ENCODE data around the gene TRPV4. TPM values are rescaled to one million over a fixed set of nuclear protein-coding genes. Genes with fewer than 3 reads are reported as not detected.

TRPV4 gene
- total and polyA plus RNA-seq, 9 of the 15 experiments (the other 6 are each of a cell fraction or from before 2014, with no cell fraction given): 0.13 TPM; not detected in 8

GRCh38 chr12:109816870-109817269, 16.3 kb downstream of the TRPV4 start:
- no peak overlapping the region for H3K9ac ChIP-seq (ENCODE audit: insufficient read depth in 1 of 2, low read depth in 2 of 2, low read length in 2 of 2)
- H3K9me1 ChIP-seq (ENCODE audit: control insufficient read depth, insufficient read depth, low read length): no peaks in the 10 kb centered on the region
- H3K27me3 ChIP-seq (ENCODE audit: control insufficient read depth in 2 of 2, insufficient read depth in 2 of 2, low read length in 2 of 2): peaks cover 11 to 53% of the 10 kb centered on the region in 2 experiments; a peak in 4 of 5 replicates
- H3K4me2 ChIP-seq (ENCODE audit: insufficient read depth, low read length): no peak overlapping the region
- no peaks in the 10 kb centered on the region for H3K79me2 ChIP-seq (ENCODE audit: control insufficient read depth, insufficient read depth, low read length)
- intact Hi-C loops (cut with micrococcal nuclease) (no loop called here), in situ Hi-C loops (cut with MboI) (no loop called here)
- no peaks in the 10 kb centered on the region; the same call in 1 of the 2 replicates for H4K20me1 ChIP-seq (replicated peaks; ENCODE audit: control insufficient read depth, insufficient read depth, low read length)
- ChIA-PET POLR2A (no interaction called here), CTCF (ENCODE audit: low intra/inter-chr PET ratio) (no interaction called here)
- BruUV-seq (replicated peaks): no TSS peak
- H3K4me1 ChIP-seq (replicated peaks in 1 of 2; ENCODE audit: control insufficient read depth in 2 of 2, insufficient read depth in 2 of 2, low read length in 2 of 2): no peaks in the 10 kb centered on the region; a peak in 1 of 5 replicates
- H2AFZ ChIP-seq (ENCODE audit: low read depth, low read length): no peak overlapping the region
- FAIRE-seq (no peak), ATAC-seq (no peak), DNase-seq (ENCODE audit: extremely low read depth in 1 of 4, low spot score in 3 of 4) (no peak)
- no peaks in the 10 kb centered on the region for H3K36me3 ChIP-seq (ENCODE audit: control insufficient read depth, insufficient read depth, low read length)
- WGBS (ENCODE audit: insufficient coverage, low coverage, missing lambda C conversion rate): under 1% methylated on average over 7 of the region's 7 CpGs
- TF ChIP-seq U2AF2 (optimal IDR thresholded peaks at IDR 0.05; ENCODE audit: low read depth, low read length) (no peak), ZKSCAN1 (IDR thresholded peaks at IDR 0.05; ENCODE audit: low read depth, low read length) (peak; percentile 84)
- H3K9me3 ChIP-seq (replicated peaks; ENCODE audit: control insufficient read depth, insufficient read depth, low read depth, low read length): no peaks in the 10 kb centered on the region
- H3K27ac ChIP-seq (ENCODE audit: extremely low read depth, low read depth, low read length): no peak overlapping the region
- H3K4me3 ChIP-seq: no peak overlapping the region

GRCh38 chr12:109815757-109816617, 17.2 kb downstream of the TRPV4 start:
- H3K79me2 ChIP-seq (ENCODE audit: control insufficient read depth, insufficient read depth, low read length): no peaks in the 10 kb centered on the region
- ChIA-PET CTCF (ENCODE audit: low intra/inter-chr PET ratio) (no interaction called here), POLR2A (no interaction called here)
- no peaks in the 10 kb centered on the region; the same call in 1 of the 2 replicates for H4K20me1 ChIP-seq (replicated peaks; ENCODE audit: control insufficient read depth, insufficient read depth, low read length)
- intact Hi-C loops (cut with micrococcal nuclease) (no loop called here), in situ Hi-C loops (cut with MboI) (no loop called here)
- H3K9me1 ChIP-seq (ENCODE audit: control insufficient read depth, insufficient read depth, low read length): no peaks in the 10 kb centered on the region
- H3K27me3 ChIP-seq (ENCODE audit: control insufficient read depth in 2 of 2, insufficient read depth in 2 of 2, low read length in 2 of 2): peaks cover 10 to 50% of the 10 kb centered on the region in 2 experiments; a peak in 4 of 5 replicates
- DNase-seq (ENCODE audit: extremely low read depth in 1 of 4, low spot score in 3 of 4) (no peak), ATAC-seq (no peak), FAIRE-seq (no peak)
- WGBS (ENCODE audit: insufficient coverage, low coverage, missing lambda C conversion rate): 14% methylated on average over 10 of the region's 10 CpGs
- no peaks in the 10 kb centered on the region; a peak in 1 of 5 replicates for H3K4me1 ChIP-seq (replicated peaks in 1 of 2; ENCODE audit: control insufficient read depth in 2 of 2, insufficient read depth in 2 of 2, low read length in 2 of 2)
- H3K9ac ChIP-seq (ENCODE audit: insufficient read depth in 1 of 2, low read depth in 2 of 2, low read length in 2 of 2): no peak overlapping the region
- BruUV-seq (replicated peaks): no TSS peak
- no peaks in the 10 kb centered on the region for H3K9me3 ChIP-seq (replicated peaks; ENCODE audit: control insufficient read depth, insufficient read depth, low read depth, low read length)
- no peak overlapping the region for H3K27ac ChIP-seq (ENCODE audit: extremely low read depth, low read depth, low read length)
- H3K36me3 ChIP-seq (ENCODE audit: control insufficient read depth, insufficient read depth, low read length): no peaks in the 10 kb centered on the region
- no peak overlapping the region for H3K4me3 ChIP-seq
- H3K4me2 ChIP-seq (ENCODE audit: insufficient read depth, low read length): no peak overlapping the region
- no peak overlapping the region for H2AFZ ChIP-seq (ENCODE audit: low read depth, low read length)
- TF ChIP-seq CBX5 (IDR thresholded peaks at IDR 0.05; ENCODE audit: borderline replicate concordance, low read depth): no peak
- 0 out of 4 replicates have a peak, but pooled peaks of 1 of the 2 experiments have one; percentile 23 for TF ChIP-seq RCOR1 (IDR thresholded peaks at IDR 0.05; ENCODE audit: borderline replicate concordance in 1 of 2, low read depth in 2 of 2, low read length in 2 of 2)
- no peak for TF ChIP-seq NCOA4 (IDR thresholded peaks at IDR 0.05; ENCODE audit: partially characterized antibody)
- no peak for TF ChIP-seq ZNF609 (CRISPR knock-in tag; IDR thresholded peaks at IDR 0.05; ENCODE audit: borderline replicate concordance)
- no peak for TF ChIP-seq DMBX1 (CRISPR knock-in tag; IDR thresholded peaks at IDR 0.05; ENCODE audit: borderline replicate concordance)
